Upper lobe of left lung (tissue), 6 donors: ENCODE results near the gene ESPNL. TPM values are rescaled to one million over a fixed set of nuclear protein-coding genes. Genes with fewer than 3 reads are reported as not detected.

Source experiments
- ATAC-seq, 2 donors: fragments of 200-7000 bp; cut with Tn5 transposase; one replicate each; pipeline ENCODE4 v1.9.1; 2022; ENCODE audit warnings: mild to moderate bottlenecking in 2 of 2, moderate library complexity in 2 of 2; ENCODE audit not compliant: low FRiP score in 2 of 2
- DNase-seq, 2 donors: peaks; one replicate each; pipeline ENCODE4 v3.0.0-alpha.2; 2019 to 2020
- H3K27ac ChIP-seq, 4 donors: fragments of 200-600 bp; sonication (generic); one replicate each; pipeline ENCODE4 v1.5.1; 2016 to 2019
- H3K27me3 ChIP-seq, 4 donors: fragments of 200-600 bp; sonication (generic); one replicate each; pipeline ENCODE4 v1.5.1; 2017 to 2019
- H3K36me3 ChIP-seq, 4 donors: fragments of 200-600 bp; sonication (generic); one replicate each; pipeline ENCODE4 v1.5.1; 2016 to 2019
- H3K4me1 ChIP-seq, 4 donors: fragments of 200-600 bp; sonication (generic); one replicate each; pipeline ENCODE4 v1.5.1; 2018 to 2019
- H3K4me3 ChIP-seq, 4 donors: fragments of 200-600 bp; sonication (generic); one replicate each; pipeline ENCODE4 v1.5.1; 2017 to 2019; ENCODE audit warnings: mild to moderate bottlenecking in 2 of 4, moderate library complexity in 1 of 4
- H3K9me3 ChIP-seq, 4 donors: fragments of 200-600 bp; sonication (generic); one replicate each; pipeline ENCODE4 v1.5.1; 2018 to 2019
- EP300 ChIP-seq, 4 donors: sonication (generic); formaldehyde crosslinking; IDR thresholded peaks; one replicate each; pipeline ENCODE4 v1.5.1; 2017; ENCODE audit warnings: antibody characterized with exemption in 4 of 4, control low read depth in 2 of 4
- POLR2A ChIP-seq, 4 donors: fragments of 450-650 bp; IDR thresholded peaks; one replicate each; pipeline ENCODE4 v1.5.1; 2016 to 2017; ENCODE audit warnings: antibody characterized with exemption in 4 of 4, mild to moderate bottlenecking in 2 of 4
- POLR2AphosphoS5 ChIP-seq, 2 donors: sonication (generic); formaldehyde crosslinking; IDR thresholded peaks; one replicate each; pipeline ENCODE4 v1.5.1; 2017; ENCODE audit warnings: antibody characterized with exemption in 2 of 2
- WGBS, 2 donors: methylation state at CpG; one replicate each; pipeline ENCODE4 v1.1.5; 2017 to 2018; 5-methylcytosine and 5-hydroxymethylcytosine counted together
- total RNA-seq, 6 donors: library from RNA; depleted of rRNA in 4 of 6; stranded (reverse); fragments of >200 nt in 4 of 6; gene quantifications; one replicate each; pipeline versions ENCODE4 v1.1.0 to v1.2.1, GENCODE V29; 2016 to 2021
- TF ChIP-seq, protein P1 (sequence below), 6 experiments: fragments of 450-650 bp in 4 of 6; fragments of 200-600 bp in 2 of 6; sonication (generic) in 2 of 6; IDR thresholded peaks; one replicate each; pipeline ENCODE4 v1.5.1; 2016 to 2019; ENCODE audit warnings: antibody characterized with exemption in 6 of 6
- donor health status: DM: no; HTN: no; CAD: no; lungs with moderate emphysema.
- donor health status: DM: no; HTN: yes; CAD: no; lungs with severe emphysema.

ESPNL gene
- total RNA-seq, 6 donors from 2014 or later, result 0.10 to 3.1 (median 0.38) TPM; not detected in 2

DNA sequence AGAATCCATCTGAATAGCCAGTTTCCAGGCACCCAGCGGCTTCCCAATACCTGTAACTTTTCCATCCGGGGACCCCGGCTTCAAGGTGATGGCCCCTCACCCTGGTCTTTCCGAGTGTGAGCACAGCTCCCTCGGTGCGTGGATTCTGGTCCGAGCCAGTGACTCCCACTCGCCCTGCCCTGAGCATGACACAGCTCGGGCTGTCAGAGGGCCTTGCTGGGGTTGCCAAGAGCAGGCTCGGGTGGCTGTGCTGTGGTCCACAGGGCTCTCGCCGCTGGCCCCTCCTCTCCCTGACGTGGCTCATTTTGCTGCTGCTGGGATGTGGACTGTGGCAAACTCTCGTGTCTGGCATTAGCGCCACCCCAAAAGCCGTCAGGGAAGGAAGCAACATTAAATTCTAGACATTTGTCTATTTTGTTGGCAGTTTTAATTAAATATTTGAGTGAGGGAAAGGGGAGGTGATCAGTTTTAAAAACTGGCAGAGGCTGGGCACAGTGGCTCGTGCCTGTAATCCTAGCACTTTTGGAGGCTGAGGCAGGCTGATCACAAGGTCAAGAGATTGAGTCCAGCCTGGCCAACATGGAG is 5.6 kb upstream of the ESPNL start:
- H3K4me3 ChIP-seq, result no peak overlapping the region
- H3K27ac ChIP-seq, result no peak overlapping the region
- no peak for TF ChIP-seq EP300 (IDR thresholded peaks at IDR 0.05)
- TF ChIP-seq POLR2A (IDR thresholded peaks at IDR 0.05), result no peak
- TF ChIP-seq POLR2AphosphoS5 (IDR thresholded peaks at IDR 0.05), result no peak
- TF ChIP-seq, protein P1, sequence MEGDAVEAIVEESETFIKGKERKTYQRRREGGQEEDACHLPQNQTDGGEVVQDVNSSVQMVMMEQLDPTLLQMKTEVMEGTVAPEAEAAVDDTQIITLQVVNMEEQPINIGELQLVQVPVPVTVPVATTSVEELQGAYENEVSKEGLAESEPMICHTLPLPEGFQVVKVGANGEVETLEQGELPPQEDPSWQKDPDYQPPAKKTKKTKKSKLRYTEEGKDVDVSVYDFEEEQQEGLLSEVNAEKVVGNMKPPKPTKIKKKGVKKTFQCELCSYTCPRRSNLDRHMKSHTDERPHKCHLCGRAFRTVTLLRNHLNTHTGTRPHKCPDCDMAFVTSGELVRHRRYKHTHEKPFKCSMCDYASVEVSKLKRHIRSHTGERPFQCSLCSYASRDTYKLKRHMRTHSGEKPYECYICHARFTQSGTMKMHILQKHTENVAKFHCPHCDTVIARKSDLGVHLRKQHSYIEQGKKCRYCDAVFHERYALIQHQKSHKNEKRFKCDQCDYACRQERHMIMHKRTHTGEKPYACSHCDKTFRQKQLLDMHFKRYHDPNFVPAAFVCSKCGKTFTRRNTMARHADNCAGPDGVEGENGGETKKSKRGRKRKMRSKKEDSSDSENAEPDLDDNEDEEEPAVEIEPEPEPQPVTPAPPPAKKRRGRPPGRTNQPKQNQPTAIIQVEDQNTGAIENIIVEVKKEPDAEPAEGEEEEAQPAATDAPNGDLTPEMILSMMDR (IDR thresholded peaks at IDR 0.05), result no peak
- 92 to 94% methylated on average over 17 of the region's 17 CpGs for WGBS, 2 donors
- ATAC-seq, result no peak
- H3K27me3 ChIP-seq, result no peaks in the 10 kb centered on the region
- DNase-seq, result no peak
- H3K4me1 ChIP-seq, result peaks cover 0 to 9% (median 5%) of the 10 kb centered on the region in 4 donors
- H3K36me3 ChIP-seq, result no peaks in the 10 kb centered on the region
- H3K9me3 ChIP-seq, result no peaks in the 10 kb centered on the region

- Histone ChIP-seq H3K4me3 (no peak overlapping the region), H3K4me1 (peaks cover 0 to 11% (median 5%) of the 10 kb centered on the region in 4 donors), H3K36me3 (no peaks in the 10 kb centered on the region), H3K27ac (no peak overlapping the region), H3K27me3 (no peaks in the 10 kb centered on the region), H3K9me3 (no peaks in the 10 kb centered on the region)
- WGBS, 2 donors, result 89 to 90% methylated on average over 6 to 7 of the region's 7 CpGs
- ATAC-seq (no peak), DNase-seq (no peak)
- TF ChIP-seq POLR2A (IDR thresholded peaks at IDR 0.05) (no peak), POLR2AphosphoS5 (IDR thresholded peaks at IDR 0.05) (no peak)
- TF ChIP-seq, protein P1 (IDR thresholded peaks at IDR 0.05), result no peak
These were observed 5.0 kb upstream of the ESPNL start for GRCh38 chr2:238095143-238095542.

DNA sequence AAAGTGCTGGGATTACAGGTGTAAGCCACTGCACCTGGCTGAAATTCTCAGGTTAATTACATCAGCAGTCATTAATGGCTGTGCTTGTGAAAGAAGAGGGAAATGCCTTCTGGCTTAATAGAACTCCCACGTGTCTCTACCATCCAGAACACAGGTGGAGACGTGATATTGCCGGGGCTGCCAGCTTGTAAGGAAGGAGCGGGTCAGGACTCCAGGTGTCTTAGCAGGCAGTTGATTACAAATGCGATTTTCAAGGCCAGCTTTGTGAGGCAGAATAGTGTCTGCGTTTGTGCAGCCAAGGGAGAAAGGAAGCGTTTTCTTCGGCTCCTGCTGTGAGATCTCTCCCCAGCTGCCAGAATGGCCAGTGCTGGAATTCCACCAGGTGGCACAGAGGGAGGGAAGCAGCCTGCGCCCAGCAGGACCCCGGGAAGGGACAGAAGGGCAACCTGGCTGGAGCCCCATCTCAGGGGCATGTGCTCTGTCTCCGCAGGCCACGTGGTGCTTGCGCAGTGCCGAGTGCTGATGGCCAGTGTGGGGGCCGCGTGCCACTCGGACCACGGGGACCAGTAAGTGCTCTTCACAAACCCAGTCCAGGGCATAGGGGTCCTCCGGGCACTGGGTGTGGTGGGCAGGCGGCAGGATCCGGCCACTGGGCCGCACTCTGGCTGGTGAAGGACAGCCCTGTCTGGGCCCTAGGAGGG is 3.7 kb upstream of the ESPNL start:
- Histone ChIP-seq H3K27me3 (no peaks in the 10 kb centered on the region), H3K4me1 (peaks cover 0 to 11% (median 5%) of the 10 kb centered on the region in 4 donors), H3K9me3 (no peaks in the 10 kb centered on the region), H3K27ac (no peak overlapping the region), H3K36me3 (no peaks in the 10 kb centered on the region), H3K4me3 (no peak overlapping the region)
- ATAC-seq (no peak), DNase-seq (no peak)
- TF ChIP-seq EP300 (IDR thresholded peaks at IDR 0.05), result no peak
- no peak for TF ChIP-seq POLR2AphosphoS5 (IDR thresholded peaks at IDR 0.05)
- TF ChIP-seq POLR2A (IDR thresholded peaks at IDR 0.05), result no peak
- TF ChIP-seq, protein P1 (IDR thresholded peaks at IDR 0.05), result no peak
- 88 to 93% methylated on average over 11 to 15 of the region's 22 CpGs for WGBS, 2 donors

- 89 to 96% methylated on average over 14 to 19 of the region's 19 CpGs for WGBS, 2 donors
- no peak for DNase-seq
These were observed 2.7 kb upstream of the ESPNL start for GRCh38 chr2:238097201-238097987.

More at GRCh38 chr2:238097201-238097987, 2.7 kb upstream of the ESPNL start:
- TF ChIP-seq POLR2AphosphoS5 (IDR thresholded peaks at IDR 0.05) (no peak), POLR2A (IDR thresholded peaks at IDR 0.05) (no peak), EP300 (IDR thresholded peaks at IDR 0.05) (no peak)
- TF ChIP-seq, protein P1 (IDR thresholded peaks at IDR 0.05), result no peak
- no peak for ATAC-seq
- no peak overlapping the region for H3K4me3 ChIP-seq
- peaks cover 0 to 11% (median 5%) of the 10 kb centered on the region in 4 donors for H3K4me1 ChIP-seq
- H3K27me3 ChIP-seq, result no peaks in the 10 kb centered on the region
- H3K27ac ChIP-seq, result peak overlapping the region in 1 of 4 donors; percentile 7
- H3K36me3 ChIP-seq, result no peaks in the 10 kb centered on the region
- H3K9me3 ChIP-seq, result no peaks in the 10 kb centered on the region
